Measurements from ENCODE around the gene ZBTB11. TPM values are rescaled to one million over a fixed set of nuclear protein-coding genes. Genes with fewer than 3 reads are reported as not detected.

Gene ZBTB11
- polyA plus RNA-seq, 1 of the 3 experiments (the other 2 are of a cell fraction) = 4.9 TPM

DNA sequence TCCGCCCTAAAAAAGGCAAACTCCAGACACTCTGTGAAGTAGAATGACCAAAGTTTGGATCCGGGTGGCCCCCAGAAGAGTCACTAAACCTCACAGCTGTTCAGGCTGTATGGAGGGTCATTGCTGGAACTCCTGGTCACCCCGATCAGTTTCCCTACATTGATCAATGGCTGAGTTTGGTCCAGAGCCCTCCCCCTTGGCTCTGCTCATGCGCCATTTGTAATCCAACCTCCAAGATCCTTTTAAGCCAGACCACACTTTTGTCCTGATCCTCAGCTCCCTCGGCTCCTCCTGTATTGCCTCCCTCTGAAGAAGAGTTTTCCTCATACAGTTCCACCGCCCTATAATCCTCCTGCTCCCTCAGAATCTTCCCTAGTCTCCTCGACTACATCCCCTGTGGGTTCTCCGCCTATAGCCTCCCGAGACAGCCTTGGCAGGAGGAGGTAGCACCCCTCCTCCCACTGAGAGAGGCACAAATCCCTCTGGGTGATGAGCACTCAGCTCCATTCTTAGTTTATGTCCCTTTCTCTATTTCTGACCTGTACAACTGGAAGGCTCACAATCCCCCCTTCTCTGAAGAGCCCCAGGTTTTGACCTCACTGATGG, 42.2 kb downstream of the ZBTB11 start:
- Histone ChIP-seq H3K9me3 (no peaks in the 10 kb centered on the region), H3K4me1 (ENCODE audit: control insufficient read depth in 1 of 2, insufficient read depth in 2 of 2, low read depth in 1 of 2, low read length in 1 of 2) (no peaks in the 10 kb centered on the region; a peak in 1 of 4 replicates), H3K9me2 (no peaks in the 10 kb centered on the region), H3K4me2 (no peak overlapping the region), H3K36me3 (replicated peaks in 1 of 2; ENCODE audit: control insufficient read depth in 1 of 2, insufficient read depth in 2 of 2, low read length in 1 of 2) (no peaks in the 10 kb centered on the region), H4K20me1 (ENCODE audit: insufficient read depth) (no peaks in the 10 kb centered on the region), H3K27ac (ENCODE audit: low read depth in 2 of 2, low read length in 1 of 2) (no peak overlapping the region), H3K79me2 (ENCODE audit: insufficient read depth) (no peaks in the 10 kb centered on the region), H3K9ac (no peak overlapping the region), H3K27me3 (ENCODE audit: insufficient read depth) (no peaks in the 10 kb centered on the region), H3F3A (replicated peaks; ENCODE audit: insufficient read depth) (peaks cover 4% of the 10 kb centered on the region), H2AFZ (ENCODE audit: low read depth) (no peak overlapping the region), H3K4me3 (ENCODE audit: low read depth in 2 of 2, low read length in 1 of 2) (no peak overlapping the region)
- ChIA-PET CTCF (interaction anchor here (1.3 kb wide), 1 partner anchor 29 kb away, joined by 3 read pairs; no protein-coding TSS in a partner anchor), POLR2A (no interaction called here)
- 80% methylated on average over 9 of the region's 9 CpGs for WGBS (ENCODE audit: low lambda C conversion rate)
- TF ChIP-seq, protein P1, sequence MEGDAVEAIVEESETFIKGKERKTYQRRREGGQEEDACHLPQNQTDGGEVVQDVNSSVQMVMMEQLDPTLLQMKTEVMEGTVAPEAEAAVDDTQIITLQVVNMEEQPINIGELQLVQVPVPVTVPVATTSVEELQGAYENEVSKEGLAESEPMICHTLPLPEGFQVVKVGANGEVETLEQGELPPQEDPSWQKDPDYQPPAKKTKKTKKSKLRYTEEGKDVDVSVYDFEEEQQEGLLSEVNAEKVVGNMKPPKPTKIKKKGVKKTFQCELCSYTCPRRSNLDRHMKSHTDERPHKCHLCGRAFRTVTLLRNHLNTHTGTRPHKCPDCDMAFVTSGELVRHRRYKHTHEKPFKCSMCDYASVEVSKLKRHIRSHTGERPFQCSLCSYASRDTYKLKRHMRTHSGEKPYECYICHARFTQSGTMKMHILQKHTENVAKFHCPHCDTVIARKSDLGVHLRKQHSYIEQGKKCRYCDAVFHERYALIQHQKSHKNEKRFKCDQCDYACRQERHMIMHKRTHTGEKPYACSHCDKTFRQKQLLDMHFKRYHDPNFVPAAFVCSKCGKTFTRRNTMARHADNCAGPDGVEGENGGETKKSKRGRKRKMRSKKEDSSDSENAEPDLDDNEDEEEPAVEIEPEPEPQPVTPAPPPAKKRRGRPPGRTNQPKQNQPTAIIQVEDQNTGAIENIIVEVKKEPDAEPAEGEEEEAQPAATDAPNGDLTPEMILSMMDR (IDR thresholded peaks at IDR 0.05) = no peak
- TF ChIP-seq TAF1 (IDR thresholded peaks at IDR 0.05; ENCODE audit: borderline replicate concordance, low read depth, low read length) = no peak
- TF ChIP-seq MEF2A (IDR thresholded peaks at IDR 0.05; ENCODE audit: borderline replicate concordance, low read depth) = no peak
- TF ChIP-seq MAX (IDR thresholded peaks at IDR 0.05; ENCODE audit: low read depth) = no peak
- TF ChIP-seq NRF1 (IDR thresholded peaks at IDR 0.05; ENCODE audit: low read depth, low read length) = no peak
- TF ChIP-seq USF2 (IDR thresholded peaks at IDR 0.05; ENCODE audit: borderline replicate concordance, low read depth, low read length) = no peak
- TF ChIP-seq FOXJ3 (CRISPR knock-in tag; IDR thresholded peaks at IDR 0.05) = no peak
- no peak for TF ChIP-seq PBX3 (IDR thresholded peaks at IDR 0.05)
- no peak for TF ChIP-seq ELF1 (IDR thresholded peaks at IDR 0.05)
- no peak for DNase-seq

DNA sequence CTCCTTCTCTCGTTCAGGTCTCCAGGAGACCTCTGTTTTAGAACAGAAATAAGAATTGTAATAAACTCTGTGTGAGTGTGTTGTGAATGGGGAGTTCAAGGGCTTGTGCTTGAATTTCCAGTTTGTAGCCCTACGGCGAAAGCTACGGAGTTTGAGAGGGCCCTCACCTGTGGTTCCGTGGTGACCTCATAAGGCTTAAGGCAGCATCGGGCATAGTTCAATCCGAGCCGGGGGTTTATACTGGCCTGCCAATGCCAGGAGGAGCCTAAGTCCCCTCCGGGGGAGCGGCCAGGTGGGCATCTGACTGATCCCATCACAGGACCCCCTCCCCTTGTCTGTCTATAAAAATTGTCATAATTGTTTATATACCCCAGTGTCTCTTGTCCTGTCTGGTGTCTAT, 43.7 kb downstream of the ZBTB11 start:
- Histone ChIP-seq H2AFZ (ENCODE audit: low read depth) (no peak overlapping the region), H3K4me3 (ENCODE audit: low read depth in 2 of 2, low read length in 1 of 2) (no peak overlapping the region), H3K9me2 (no peaks in the 10 kb centered on the region), H3K9ac (no peak overlapping the region), H3K4me1 (ENCODE audit: control insufficient read depth in 1 of 2, insufficient read depth in 2 of 2, low read depth in 1 of 2, low read length in 1 of 2) (no peaks in the 10 kb centered on the region; a peak in 1 of 4 replicates), H3F3A (replicated peaks; ENCODE audit: insufficient read depth) (peaks cover 4% of the 10 kb centered on the region), H3K27ac (ENCODE audit: low read depth in 2 of 2, low read length in 1 of 2) (no peak overlapping the region), H3K36me3 (replicated peaks in 1 of 2; ENCODE audit: control insufficient read depth in 1 of 2, insufficient read depth in 2 of 2, low read length in 1 of 2) (no peaks in the 10 kb centered on the region), H3K9me3 (no peaks in the 10 kb centered on the region), H3K27me3 (ENCODE audit: insufficient read depth) (no peaks in the 10 kb centered on the region), H4K20me1 (ENCODE audit: insufficient read depth) (no peaks in the 10 kb centered on the region), H3K4me2 (no peak overlapping the region), H3K79me2 (ENCODE audit: insufficient read depth) (no peaks in the 10 kb centered on the region)
- 86% methylated on average over 10 of the region's 10 CpGs for WGBS (ENCODE audit: low lambda C conversion rate)
- no peak for DNase-seq
- ChIA-PET POLR2A (no interaction called here), CTCF (no interaction called here)
- TF ChIP-seq USF2 (IDR thresholded peaks at IDR 0.05; ENCODE audit: borderline replicate concordance, low read depth, low read length) (no peak), RXRA (IDR thresholded peaks at IDR 0.05; ENCODE audit: borderline replicate concordance, low read depth) (no peak), YY1 (IDR thresholded peaks at IDR 0.05; ENCODE audit: low read depth) (no peak), EP300 (IDR thresholded peaks at IDR 0.05; ENCODE audit: borderline replicate concordance in 1 of 2, low read depth in 1 of 2, low read length in 1 of 2) (no peak), FOSL2 (IDR thresholded peaks at IDR 0.05; ENCODE audit: borderline replicate concordance, low read depth) (no peak), MAX (IDR thresholded peaks at IDR 0.05; ENCODE audit: low read depth) (no peak), ELF1 (IDR thresholded peaks at IDR 0.05) (no peak), MEF2A (IDR thresholded peaks at IDR 0.05; ENCODE audit: borderline replicate concordance, low read depth) (no peak), TCF12 (IDR thresholded peaks at IDR 0.05) (no peak), GABPA (IDR thresholded peaks at IDR 0.05; ENCODE audit: low read depth) (no peak), RCOR1 (IDR thresholded peaks at IDR 0.05; ENCODE audit: low read length) (no peak), RFX5 (IDR thresholded peaks at IDR 0.05; ENCODE audit: low read length) (no peak), CHD2 (IDR thresholded peaks at IDR 0.05; ENCODE audit: low read length, partially characterized antibody) (no peak), JUND (IDR thresholded peaks at IDR 0.05) (no peak), EZH2phosphoT487 (IDR thresholded peaks at IDR 0.05; ENCODE audit: borderline replicate concordance, low read depth) (no peak), SIN3A (IDR thresholded peaks at IDR 0.05; ENCODE audit: borderline replicate concordance, low read depth, low read length) (no peak)
- TF ChIP-seq, protein P2, sequence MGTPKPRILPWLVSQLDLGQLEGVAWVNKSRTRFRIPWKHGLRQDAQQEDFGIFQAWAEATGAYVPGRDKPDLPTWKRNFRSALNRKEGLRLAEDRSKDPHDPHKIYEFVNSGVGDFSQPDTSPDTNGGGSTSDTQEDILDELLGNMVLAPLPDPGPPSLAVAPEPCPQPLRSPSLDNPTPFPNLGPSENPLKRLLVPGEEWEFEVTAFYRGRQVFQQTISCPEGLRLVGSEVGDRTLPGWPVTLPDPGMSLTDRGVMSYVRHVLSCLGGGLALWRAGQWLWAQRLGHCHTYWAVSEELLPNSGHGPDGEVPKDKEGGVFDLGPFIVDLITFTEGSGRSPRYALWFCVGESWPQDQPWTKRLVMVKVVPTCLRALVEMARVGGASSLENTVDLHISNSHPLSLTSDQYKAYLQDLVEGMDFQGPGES (IDR thresholded peaks at IDR 0.05; ENCODE audit: low read depth, low read length) = no peak
